ENCODE results near the gene LRP6.

- TF ChIP-seq POLR2A (IDR thresholded peaks at IDR 0.05; ENCODE audit: low read depth, low read length) (no peak), POLR2AphosphoS5 (IDR thresholded peaks at IDR 0.05; ENCODE audit: low read depth, low read length) (no peak), TAF1 (IDR thresholded peaks at IDR 0.05; ENCODE audit: borderline replicate concordance, low read depth, low read length) (no peak)
Measured at GRCh38 chr12:12180575-12180974, 86.3 kb downstream of the LRP6 start.

Data from GM12892 (cell line).